Sciatic nerve (tissue), 2 donors: ENCODE data around the gene KANSL1. TPM values are rescaled to one million over a fixed set of nuclear protein-coding genes. Genes with fewer than 3 reads are reported as not detected.
A peak's percentile ranks its signal among the peaks of the same experiment; 100 is the strongest.
"Not testable (repeated sequence)": the region's sequence is repeated elsewhere in the genome, so short reads cannot be mapped to it uniquely, and the experiment has no call there.

Experiments
- ATAC-seq: fragments of 200-7000 bp; cut with Tn5 transposase; one replicate; pipeline ENCODE4 v1.9.1; 2020; ENCODE audit warnings: mild to moderate bottlenecking, moderate library complexity
- DNase-seq: peaks from one replicate; pipeline ENCODE4 v3.0.0-alpha.2; 2020; ENCODE audit warnings: low spot score
- intact Hi-C: fragments of 100-400 bp; cut with DNase I; formaldehyde crosslinking; loops from one replicate; pipeline ENCODE4 v1.14.2; 2022
- total RNA-seq: library from RNA; stranded (reverse); fragmentation: NEBNext Ultra II Directional; extraction: Animal tissue kit (Norgen Biotek cat#: 25700); gene quantifications from one replicate; pipeline ENCODE4 v1.2.1, GENCODE V29; 2021
- donor health status: DM: no; HTN: no; CAD: no.
- donor health status: DM: no; HTN: no; CAD: no.

Gene KANSL1
- total RNA-seq, 1 donor from 2014 or later, result 108 TPM

GRCh38 chr17:46193626-46194392 lies 580 bp upstream of the KANSL1 start:
- peak; percentile 97 for ATAC-seq
- DNase-seq, result peak; percentile 96
- intact Hi-C loops, result loop anchor here (5.0 kb wide), 1 partner anchor 147 kb away; no protein-coding TSS in a partner anchor

- ATAC-seq, result peak; percentile 71
- intact Hi-C loops, result loop anchor here (5.0 kb wide), 1 partner anchor 145 kb away; no protein-coding TSS in a partner anchor
- peak; percentile 83 for DNase-seq
These were observed 634 bp downstream of the KANSL1 start for GRCh38 chr17:46192439-46193150.

GRCh38 chr17:46192189-46192438 lies 1.1 kb downstream of the KANSL1 start:
- ATAC-seq (no peak), DNase-seq (no peak)
- intact Hi-C loops, result loop anchor here (5.0 kb wide), 1 partner anchor 145 kb away; no protein-coding TSS in a partner anchor

GRCh38 chr17:46191322-46192188 lies 1.7 kb downstream of the KANSL1 start:
- intact Hi-C loops, result loop anchor here (5.0 kb wide), 1 partner anchor 144 kb away; no protein-coding TSS in a partner anchor
- ATAC-seq (peak; percentile 18), DNase-seq (no peak)

GRCh38 chr17:46190763-46191162 lies 2.5 kb downstream of the KANSL1 start:
- DNase-seq, result no peak
- ATAC-seq, result no peak
- intact Hi-C loops, result loop anchor here (5.0 kb wide), 1 partner anchor 143 kb away; no protein-coding TSS in a partner anchor

GRCh38 chr17:46186827-46187235 lies 6.4 kb downstream of the KANSL1 start:
- DNase-seq, intact Hi-C loops, ATAC-seq: not testable (repeated sequence)

- DNase-seq (no peak), ATAC-seq (no peak)
- intact Hi-C loops, result no loop called here
These were observed 8.5 kb downstream of the KANSL1 start for GRCh38 chr17:46184696-46185095.

- DNase-seq, intact Hi-C loops, ATAC-seq: not testable (repeated sequence)
These were observed 9.8 kb downstream of the KANSL1 start for GRCh38 chr17:46183383-46183782.

GRCh38 chr17:46182961-46183360 lies 10.3 kb downstream of the KANSL1 start:
- intact Hi-C loops, result no loop called here
- DNase-seq (no peak), ATAC-seq (no peak)

GRCh38 chr17:46181940-46182339 lies 11.3 kb downstream of the KANSL1 start:
- no peak for DNase-seq
- intact Hi-C loops, result no loop called here
- ATAC-seq, result no peak

GRCh38 chr17:46181316-46181715 lies 11.9 kb downstream of the KANSL1 start:
- ATAC-seq, intact Hi-C loops, DNase-seq: not testable (repeated sequence)

- intact Hi-C loops, result no loop called here
- DNase-seq (no peak), ATAC-seq (no peak)
These were observed 12.3 kb downstream of the KANSL1 start for GRCh38 chr17:46180892-46181274.

- intact Hi-C loops, DNase-seq, ATAC-seq: not testable (repeated sequence)
These were observed 12.9 kb downstream of the KANSL1 start for GRCh38 chr17:46180185-46180891.

GRCh38 chr17:46179375-46179999 lies 13.7 kb downstream of the KANSL1 start:
- DNase-seq, result no peak
- intact Hi-C loops, result no loop called here
- ATAC-seq, result no peak

- no peak for ATAC-seq
- intact Hi-C loops, result no loop called here
These were observed 14.5 kb downstream of the KANSL1 start for GRCh38 chr17:46178550-46179214.

GRCh38 chr17:46176975-46177374 lies 16.3 kb downstream of the KANSL1 start:
- no peak for DNase-seq
- intact Hi-C loops, result no loop called here
- no peak for ATAC-seq

More at GRCh38 chr17:46178550-46179214, 14.5 kb downstream of the KANSL1 start:
- DNase-seq, result no peak

- intact Hi-C loops, result no loop called here
- ATAC-seq (no peak), DNase-seq (no peak)
These were observed 17.3 kb downstream of the KANSL1 start for GRCh38 chr17:46175891-46176290.

GRCh38 chr17:46173153-46173552 lies 20.1 kb downstream of the KANSL1 start:
- ATAC-seq, result no peak
- intact Hi-C loops, result no loop called here
- DNase-seq, result no peak
